ENCODE results near the gene TP53I3. TPM values are rescaled to one million over a fixed set of nuclear protein-coding genes. Genes with fewer than 3 reads are reported as not detected.

The TP53I3 gene
- total RNA-seq, 1 experiment from 2014 or later = 48.1 TPM

DNA sequence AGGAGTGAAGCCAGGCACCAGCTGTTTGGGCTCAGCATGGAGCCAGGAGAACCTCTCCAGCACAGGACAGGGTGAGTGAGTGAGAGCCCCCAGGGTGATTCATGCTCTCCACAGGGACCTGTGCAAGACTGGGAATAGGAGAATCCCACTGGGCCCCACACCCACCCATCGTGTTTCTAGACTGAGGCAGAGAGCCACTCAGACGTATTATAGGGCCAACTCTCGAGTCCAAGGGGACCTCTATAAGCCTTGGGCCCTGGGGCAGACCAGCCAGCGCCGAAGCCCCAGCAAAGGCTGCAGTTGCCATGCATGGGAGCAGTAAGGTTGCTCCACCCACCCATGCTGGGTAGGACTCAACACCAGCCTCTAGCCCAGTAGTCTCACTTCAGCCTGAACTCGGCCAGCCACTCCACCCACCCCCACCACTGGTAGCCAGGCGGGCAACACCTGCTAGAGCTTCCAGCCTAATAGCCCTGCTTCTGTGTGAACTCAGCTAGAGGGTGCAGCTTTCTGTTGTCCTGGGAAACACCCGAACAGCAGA lies 19.5 kb upstream of the TP53I3 start:
- Histone ChIP-seq H3K56ac (ENCODE audit: insufficient read length, low read depth, low read length) (no peak overlapping the region), H4K91ac (ENCODE audit: insufficient read length, low read depth, low read length) (no peak overlapping the region), H2BK15ac (ENCODE audit: low read depth, low read length) (no peak overlapping the region), H3K9me3 (ENCODE audit: control insufficient read depth, low read depth, low read length) (no peaks in the 10 kb centered on the region), H4K5ac (ENCODE audit: insufficient read length, low read depth, low read length) (no peak overlapping the region), H3K4ac (ENCODE audit: low read depth, low read length) (no peak overlapping the region), H3K14ac (ENCODE audit: insufficient read depth, low read length) (no peak overlapping the region), H3K79me1 (ENCODE audit: insufficient read depth, low read depth, low read length, poor library complexity, severe bottlenecking) (no peaks in the 10 kb centered on the region), H2AFZ (ENCODE audit: low read length) (no peak overlapping the region), H3K9ac (ENCODE audit: extremely low read depth, insufficient read length, low read length) (no peak overlapping the region), H3K79me2 (ENCODE audit: insufficient read depth, low read length) (no peaks in the 10 kb centered on the region), H3T11ph (ENCODE audit: low read length) (no peak overlapping the region), H4K8ac (replicated peaks; ENCODE audit: insufficient read length, low read depth, low read length) (peak overlapping the region; percentile 18), H2BK12ac (ENCODE audit: insufficient read length, low read depth, low read length) (no peak overlapping the region), H3K27me3 (ENCODE audit: insufficient read depth, low read length) (no peaks in the 10 kb centered on the region), H3K27ac (ENCODE audit: insufficient read length, low read depth, low read length) (no peak overlapping the region), H3K4me1 (ENCODE audit: insufficient read depth, low read length) (no peaks in the 10 kb centered on the region), H2BK20ac (ENCODE audit: low read depth, low read length, poor library complexity, severe bottlenecking) (no peak overlapping the region), H4K20me1 (ENCODE audit: control insufficient read depth, insufficient read depth, insufficient read length) (no peaks in the 10 kb centered on the region), H2AK5ac (ENCODE audit: insufficient read length, low read length) (no peak overlapping the region), H3K23ac (ENCODE audit: insufficient read length, low read depth, low read length) (no peak overlapping the region), H2BK5ac (ENCODE audit: insufficient read length, low read length) (no peak overlapping the region), H3K18ac (ENCODE audit: insufficient read length, low read depth, low read length) (no peak overlapping the region), H2BK120ac (ENCODE audit: low read depth, low read length, poor library complexity, severe bottlenecking) (no peak overlapping the region), H3K4me2 (ENCODE audit: insufficient read depth, insufficient read length, low read length) (no peak overlapping the region), H3K23me2 (ENCODE audit: insufficient read length, low read depth, low read length, poor library complexity, severe bottlenecking) (no peaks in the 10 kb centered on the region)
- Mint-ChIP-seq H3K4me3 (no peak overlapping the region), H3K4me1 (peaks cover 0 to 5% of the 10 kb centered on the region in 2 experiments; a peak in 1 of 4 replicates), H3K27me3 (ENCODE audit: low read depth) (no peaks in the 10 kb centered on the region; the same call in 1 of the 2 replicates), H3K9me3 (peaks cover 14 to 21% of the 10 kb centered on the region in 2 experiments; a peak in 4 of 5 replicates), H3K27ac (no peak overlapping the region), H3K36me3 (ENCODE audit: insufficient read depth in 1 of 3, low read depth in 3 of 3) (peaks cover 0 to 9% (median 0%) of the 10 kb centered on the region in 3 experiments; a peak in 3 of 7 replicates)
- no peak for DNase-seq
- WGBS (ENCODE audit: extremely low coverage, insufficient read length, low lambda C conversion rate) = no CpG with 5 or more reads among the region's 8 CpGs
- TF ChIP-seq, protein P1, sequence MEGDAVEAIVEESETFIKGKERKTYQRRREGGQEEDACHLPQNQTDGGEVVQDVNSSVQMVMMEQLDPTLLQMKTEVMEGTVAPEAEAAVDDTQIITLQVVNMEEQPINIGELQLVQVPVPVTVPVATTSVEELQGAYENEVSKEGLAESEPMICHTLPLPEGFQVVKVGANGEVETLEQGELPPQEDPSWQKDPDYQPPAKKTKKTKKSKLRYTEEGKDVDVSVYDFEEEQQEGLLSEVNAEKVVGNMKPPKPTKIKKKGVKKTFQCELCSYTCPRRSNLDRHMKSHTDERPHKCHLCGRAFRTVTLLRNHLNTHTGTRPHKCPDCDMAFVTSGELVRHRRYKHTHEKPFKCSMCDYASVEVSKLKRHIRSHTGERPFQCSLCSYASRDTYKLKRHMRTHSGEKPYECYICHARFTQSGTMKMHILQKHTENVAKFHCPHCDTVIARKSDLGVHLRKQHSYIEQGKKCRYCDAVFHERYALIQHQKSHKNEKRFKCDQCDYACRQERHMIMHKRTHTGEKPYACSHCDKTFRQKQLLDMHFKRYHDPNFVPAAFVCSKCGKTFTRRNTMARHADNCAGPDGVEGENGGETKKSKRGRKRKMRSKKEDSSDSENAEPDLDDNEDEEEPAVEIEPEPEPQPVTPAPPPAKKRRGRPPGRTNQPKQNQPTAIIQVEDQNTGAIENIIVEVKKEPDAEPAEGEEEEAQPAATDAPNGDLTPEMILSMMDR (conservative IDR thresholded peaks at IDR 0.05) = no peak

All from H9 (cell line).